ENCODE measurements around the gene NUP188.
A peak's percentile ranks its signal among the peaks of the same experiment; 100 is the strongest.

NUP188 gene

GRCh38 chr9:129009584-129010141 is 62.2 kb downstream of the NUP188 start:
- H3K36me3 ChIP-seq (ENCODE audit: insufficient read depth, insufficient read length, low read length) = peaks cover 94% of the 10 kb centered on the region

GRCh38 chr9:129010267-129010975 is 62.9 kb downstream of the NUP188 start:
- TF ChIP-seq ZNF274 (IDR thresholded peaks at IDR 0.05; ENCODE audit: low read depth, low read length) (no peak), YY1 (IDR thresholded peaks at IDR 0.05; ENCODE audit: insufficient read depth, insufficient read length) (no peak), SUZ12 (IDR thresholded peaks at IDR 0.05; ENCODE audit: extremely low read depth, insufficient read depth, insufficient read length) (no peak)
- H3K9ac ChIP-seq (ENCODE audit: insufficient read length, low read depth) = no peak overlapping the region
- H3K9me3 ChIP-seq (ENCODE audit: insufficient read depth, low read length) = no peaks in the 10 kb centered on the region
- H3K27me3 ChIP-seq (ENCODE audit: insufficient read depth, insufficient read length) = no peaks in the 10 kb centered on the region
- DNase-seq (ENCODE audit: low read depth, low spot score) = no peak
- H3K4me3 ChIP-seq (ENCODE audit: insufficient read length, low read depth) = no peak overlapping the region
- H3K4me1 ChIP-seq (ENCODE audit: insufficient read depth, insufficient read length) = peaks cover 38% of the 10 kb centered on the region
- peaks cover 89% of the 10 kb centered on the region for H3K36me3 ChIP-seq (ENCODE audit: insufficient read depth, insufficient read length, low read length)

More at GRCh38 chr9:129009584-129010141, 62.2 kb downstream of the NUP188 start:
- Histone ChIP-seq H3K4me3 (ENCODE audit: insufficient read length, low read depth) (no peak overlapping the region), H3K9me3 (ENCODE audit: insufficient read depth, low read length) (no peaks in the 10 kb centered on the region), H3K4me1 (ENCODE audit: insufficient read depth, insufficient read length) (peaks cover 38% of the 10 kb centered on the region), H3K9ac (ENCODE audit: insufficient read length, low read depth) (no peak overlapping the region), H3K27me3 (ENCODE audit: insufficient read depth, insufficient read length) (no peaks in the 10 kb centered on the region)
- TF ChIP-seq YY1 (IDR thresholded peaks at IDR 0.05; ENCODE audit: insufficient read depth, insufficient read length) (no peak), ZNF274 (IDR thresholded peaks at IDR 0.05; ENCODE audit: low read depth, low read length) (no peak), SUZ12 (IDR thresholded peaks at IDR 0.05; ENCODE audit: extremely low read depth, insufficient read depth, insufficient read length) (no peak)
- no peak for DNase-seq (ENCODE audit: low read depth, low spot score)

GRCh38 chr9:129011170-129011569 is 63.7 kb downstream of the NUP188 start:
- Histone ChIP-seq H3K9ac (ENCODE audit: insufficient read length, low read depth) (peak overlapping the region; percentile 56), H3K9me3 (ENCODE audit: insufficient read depth, low read length) (no peaks in the 10 kb centered on the region), H3K4me1 (ENCODE audit: insufficient read depth, insufficient read length) (peaks cover 38% of the 10 kb centered on the region), H3K4me3 (ENCODE audit: insufficient read length, low read depth) (no peak overlapping the region), H3K27me3 (ENCODE audit: insufficient read depth, insufficient read length) (no peaks in the 10 kb centered on the region), H3K36me3 (ENCODE audit: insufficient read depth, insufficient read length, low read length) (peaks cover 82% of the 10 kb centered on the region)
- no peak for DNase-seq (ENCODE audit: low read depth, low spot score)
- TF ChIP-seq SUZ12 (IDR thresholded peaks at IDR 0.05; ENCODE audit: extremely low read depth, insufficient read depth, insufficient read length) = no peak
- no peak for TF ChIP-seq ZNF274 (IDR thresholded peaks at IDR 0.05; ENCODE audit: low read depth, low read length)
- no peak for TF ChIP-seq YY1 (IDR thresholded peaks at IDR 0.05; ENCODE audit: insufficient read depth, insufficient read length)

GRCh38 chr9:129011761-129012181 is 64.3 kb downstream of the NUP188 start:
- peaks cover 76% of the 10 kb centered on the region for H3K36me3 ChIP-seq (ENCODE audit: insufficient read depth, insufficient read length, low read length)
- peaks cover 33% of the 10 kb centered on the region for H3K4me1 ChIP-seq (ENCODE audit: insufficient read depth, insufficient read length)
- H3K4me3 ChIP-seq (ENCODE audit: insufficient read length, low read depth) = no peak overlapping the region
- no peak for TF ChIP-seq SUZ12 (IDR thresholded peaks at IDR 0.05; ENCODE audit: extremely low read depth, insufficient read depth, insufficient read length)
- no peak for TF ChIP-seq YY1 (IDR thresholded peaks at IDR 0.05; ENCODE audit: insufficient read depth, insufficient read length)
- no peak for TF ChIP-seq ZNF274 (IDR thresholded peaks at IDR 0.05; ENCODE audit: low read depth, low read length)
- no peak for DNase-seq (ENCODE audit: low read depth, low spot score)
- H3K27me3 ChIP-seq (ENCODE audit: insufficient read depth, insufficient read length) = no peaks in the 10 kb centered on the region
- H3K9me3 ChIP-seq (ENCODE audit: insufficient read depth, low read length) = no peaks in the 10 kb centered on the region
- peak overlapping the region; percentile 56 for H3K9ac ChIP-seq (ENCODE audit: insufficient read length, low read depth)

GRCh38 chr9:129012343-129012742 is 64.8 kb downstream of the NUP188 start:
- H3K36me3 ChIP-seq (ENCODE audit: insufficient read depth, insufficient read length, low read length) = peaks cover 70% of the 10 kb centered on the region
- no peak overlapping the region for H3K4me3 ChIP-seq (ENCODE audit: insufficient read length, low read depth)

GRCh38 chr9:129012893-129013448 is 65.5 kb downstream of the NUP188 start:
- Histone ChIP-seq H3K4me3 (ENCODE audit: insufficient read length, low read depth) (no peak overlapping the region), H3K9me3 (ENCODE audit: insufficient read depth, low read length) (no peaks in the 10 kb centered on the region), H3K9ac (ENCODE audit: insufficient read length, low read depth) (no peak overlapping the region), H3K36me3 (ENCODE audit: insufficient read depth, insufficient read length, low read length) (peaks cover 64% of the 10 kb centered on the region), H3K4me1 (ENCODE audit: insufficient read depth, insufficient read length) (peaks cover 29% of the 10 kb centered on the region), H3K27me3 (ENCODE audit: insufficient read depth, insufficient read length) (no peaks in the 10 kb centered on the region)
- no peak for DNase-seq (ENCODE audit: low read depth, low spot score)
- TF ChIP-seq YY1 (IDR thresholded peaks at IDR 0.05; ENCODE audit: insufficient read depth, insufficient read length) (no peak), ZNF274 (IDR thresholded peaks at IDR 0.05; ENCODE audit: low read depth, low read length) (no peak), SUZ12 (IDR thresholded peaks at IDR 0.05; ENCODE audit: extremely low read depth, insufficient read depth, insufficient read length) (no peak)

More at GRCh38 chr9:129012343-129012742, 64.8 kb downstream of the NUP188 start:
- TF ChIP-seq SUZ12 (IDR thresholded peaks at IDR 0.05; ENCODE audit: extremely low read depth, insufficient read depth, insufficient read length) (no peak), YY1 (IDR thresholded peaks at IDR 0.05; ENCODE audit: insufficient read depth, insufficient read length) (no peak), ZNF274 (IDR thresholded peaks at IDR 0.05; ENCODE audit: low read depth, low read length) (no peak)
- H3K27me3 ChIP-seq (ENCODE audit: insufficient read depth, insufficient read length) = no peaks in the 10 kb centered on the region
- H3K9me3 ChIP-seq (ENCODE audit: insufficient read depth, low read length) = no peaks in the 10 kb centered on the region
- peaks cover 33% of the 10 kb centered on the region for H3K4me1 ChIP-seq (ENCODE audit: insufficient read depth, insufficient read length)
- no peak overlapping the region for H3K9ac ChIP-seq (ENCODE audit: insufficient read length, low read depth)
- no peak for DNase-seq (ENCODE audit: low read depth, low spot score)

- no peak overlapping the region for H3K9ac ChIP-seq (ENCODE audit: insufficient read length, low read depth)
- peaks cover 57% of the 10 kb centered on the region for H3K36me3 ChIP-seq (ENCODE audit: insufficient read depth, insufficient read length, low read length)
- peaks cover 23% of the 10 kb centered on the region for H3K4me1 ChIP-seq (ENCODE audit: insufficient read depth, insufficient read length)
- TF ChIP-seq SUZ12 (IDR thresholded peaks at IDR 0.05; ENCODE audit: extremely low read depth, insufficient read depth, insufficient read length) = no peak
- no peak for TF ChIP-seq ZNF274 (IDR thresholded peaks at IDR 0.05; ENCODE audit: low read depth, low read length)
- no peak for TF ChIP-seq YY1 (IDR thresholded peaks at IDR 0.05; ENCODE audit: insufficient read depth, insufficient read length)
- no peak for DNase-seq (ENCODE audit: low read depth, low spot score)
- H3K4me3 ChIP-seq (ENCODE audit: insufficient read length, low read depth) = no peak overlapping the region
- no peaks in the 10 kb centered on the region for H3K9me3 ChIP-seq (ENCODE audit: insufficient read depth, low read length)
- no peaks in the 10 kb centered on the region for H3K27me3 ChIP-seq (ENCODE audit: insufficient read depth, insufficient read length)
These were observed 66.2 kb downstream of the NUP188 start for GRCh38 chr9:129013674-129014073.

Measured in NT2/D1 (cell line).